ENCODE measurements around the gene NCF4.

GRCh38 chr22:36898690-36899089, 37.9 kb downstream of the NCF4 start:
- TF ChIP-seq CTCF (IDR thresholded peaks at IDR 0.05) = no peak
- no peak for TF ChIP-seq POLR2A (IDR thresholded peaks at IDR 0.05)

Measured in esophagus squamous epithelium (tissue), 4 donors.